ENCODE data around the gene TIGD2.
A peak's percentile ranks its signal among the peaks of the same experiment; 100 is the strongest.

Gene TIGD2

GRCh38 chr4:89157488-89158024, 46.2 kb downstream of the TIGD2 start:
- no peak for FAIRE-seq
- DNase-seq (ENCODE audit: extremely low spot score, insufficient read length, low read depth) = no peak

GRCh38 chr4:89158884-89159503, 47.7 kb downstream of the TIGD2 start:
- DNase-seq (ENCODE audit: extremely low spot score, insufficient read length, low read depth) (no peak), FAIRE-seq (peak; percentile 67)

GRCh38 chr4:89160806-89161205, 49.5 kb downstream of the TIGD2 start:
- DNase-seq (ENCODE audit: extremely low spot score, insufficient read length, low read depth) = no peak
- no peak for FAIRE-seq

- DNase-seq (ENCODE audit: extremely low spot score, insufficient read length, low read depth) (no peak), FAIRE-seq (no peak)
Measured at GRCh38 chr4:89161841-89162240, 50.5 kb downstream of the TIGD2 start.

- no peak for DNase-seq (ENCODE audit: extremely low spot score, insufficient read length, low read depth)
- FAIRE-seq = no peak
Measured at GRCh38 chr4:89162496-89162895, 51.2 kb downstream of the TIGD2 start.

- no peak for FAIRE-seq
- no peak for DNase-seq (ENCODE audit: extremely low spot score, insufficient read length, low read depth)
Measured at GRCh38 chr4:89162987-89163386, 51.7 kb downstream of the TIGD2 start.

GRCh38 chr4:89164400-89164799, 53.1 kb downstream of the TIGD2 start:
- DNase-seq (ENCODE audit: extremely low spot score, insufficient read length, low read depth) (no peak), FAIRE-seq (no peak)

Measured in GM18507 (cell line).